A673 (cell line): ENCODE data around the gene PLA2G4C.

ENCODE experiments used
- CTCF ChIP-seq: fragments of 300-800, 200-600 bp; sonication (generic); conservative IDR thresholded peaks from 2 replicates; pipeline ENCODE4 v1.5.1; 2017; ENCODE audit warnings: low read depth, mild to moderate bottlenecking, antibody characterized with exemption, low read length, moderate library complexity, mixed read lengths
- EZH2 ChIP-seq: fragments of 200-600 bp; sonication (generic); IDR thresholded peaks from 2 replicates; pipeline ENCODE4 v1.6.1; 2017; ENCODE audit warnings: borderline replicate concordance, low read depth, mild to moderate bottlenecking, mixed read lengths, antibody characterized with exemption, low read length; ENCODE audit not compliant: poor library complexity, severe bottlenecking

- TF ChIP-seq CTCF (no peak), EZH2 (no peak)
These were observed 11.3 kb upstream of the PLA2G4C start for GRCh38 chr19:48121909-48122371.
